ENCODE results near the gene C19orf47. TPM values are rescaled to one million over a fixed set of nuclear protein-coding genes. Genes with fewer than 3 reads are reported as not detected.

Gene C19orf47, protein sequence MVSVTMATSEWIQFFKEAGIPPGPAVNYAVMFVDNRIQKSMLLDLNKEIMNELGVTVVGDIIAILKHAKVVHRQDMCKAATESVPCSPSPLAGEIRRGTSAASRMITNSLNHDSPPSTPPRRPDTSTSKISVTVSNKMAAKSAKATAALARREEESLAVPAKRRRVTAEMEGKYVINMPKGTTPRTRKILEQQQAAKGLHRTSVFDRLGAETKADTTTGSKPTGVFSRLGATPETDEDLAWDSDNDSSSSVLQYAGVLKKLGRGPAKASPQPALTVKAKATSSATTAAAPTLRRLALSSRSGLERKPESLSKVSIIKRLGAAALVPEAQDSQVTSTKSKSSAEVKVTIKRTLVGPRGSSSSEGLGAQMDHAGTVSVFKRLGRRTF
- total RNA-seq: 12.0 and 12.3 TPM in 2 replicates

DNA sequence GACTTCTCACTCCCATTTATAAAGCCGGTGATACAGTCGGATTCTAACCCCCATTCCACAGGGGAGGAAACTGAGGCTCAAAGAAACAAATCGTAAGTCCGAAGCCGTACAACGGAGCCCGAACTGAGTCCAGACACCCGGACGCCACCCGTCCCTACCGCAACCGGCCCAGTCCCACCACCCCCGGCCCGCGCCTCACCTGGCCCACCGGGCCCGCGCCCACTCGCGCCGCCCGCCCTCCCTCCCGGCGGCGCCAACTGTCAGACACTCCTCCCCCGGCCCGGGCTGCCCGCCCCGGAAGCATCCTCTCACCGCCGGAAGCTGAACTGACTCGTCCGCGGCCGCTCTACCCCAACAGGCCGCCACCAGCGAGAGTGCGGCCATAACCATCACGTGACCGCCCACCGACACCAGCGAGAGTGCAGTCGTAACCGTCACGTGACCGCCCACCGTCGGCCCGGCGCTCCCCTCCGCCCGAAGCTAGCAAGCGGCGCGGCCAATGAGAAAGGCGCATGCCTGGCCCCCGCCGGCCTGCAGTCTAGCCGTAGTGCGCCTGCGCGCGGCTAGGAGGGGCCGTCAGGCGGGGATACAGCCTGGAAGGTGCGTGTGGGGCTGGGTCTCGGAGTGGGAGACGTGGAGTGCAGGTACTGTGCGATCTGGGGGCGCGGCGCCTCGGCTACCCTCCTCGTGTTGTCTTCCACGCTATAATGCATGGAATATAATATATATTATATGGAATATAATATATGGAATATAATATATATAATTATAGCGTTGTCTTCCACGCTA is at the start of gene C19orf47, which contains the start of gene PLD3:
TSS of gene C19orf47 (minus strand) at position 273 of the 789 bp plus-strand sequence. CDS start 6,540 bp downstream, outside the sequence.
TSS of gene PLD3 (plus strand) at position 571 of the 789 bp plus-strand sequence. CDS start 17,789 bp downstream, outside the sequence.

GRCh38 chr19:40390084-40390742 is 42.0 kb upstream of the C19orf47 start, which contains the start of gene HIPK4:
HIPK4 (minus strand) TSS chr19:40390181; CDS start chr19:40389902, 279 bp downstream.

DNA sequence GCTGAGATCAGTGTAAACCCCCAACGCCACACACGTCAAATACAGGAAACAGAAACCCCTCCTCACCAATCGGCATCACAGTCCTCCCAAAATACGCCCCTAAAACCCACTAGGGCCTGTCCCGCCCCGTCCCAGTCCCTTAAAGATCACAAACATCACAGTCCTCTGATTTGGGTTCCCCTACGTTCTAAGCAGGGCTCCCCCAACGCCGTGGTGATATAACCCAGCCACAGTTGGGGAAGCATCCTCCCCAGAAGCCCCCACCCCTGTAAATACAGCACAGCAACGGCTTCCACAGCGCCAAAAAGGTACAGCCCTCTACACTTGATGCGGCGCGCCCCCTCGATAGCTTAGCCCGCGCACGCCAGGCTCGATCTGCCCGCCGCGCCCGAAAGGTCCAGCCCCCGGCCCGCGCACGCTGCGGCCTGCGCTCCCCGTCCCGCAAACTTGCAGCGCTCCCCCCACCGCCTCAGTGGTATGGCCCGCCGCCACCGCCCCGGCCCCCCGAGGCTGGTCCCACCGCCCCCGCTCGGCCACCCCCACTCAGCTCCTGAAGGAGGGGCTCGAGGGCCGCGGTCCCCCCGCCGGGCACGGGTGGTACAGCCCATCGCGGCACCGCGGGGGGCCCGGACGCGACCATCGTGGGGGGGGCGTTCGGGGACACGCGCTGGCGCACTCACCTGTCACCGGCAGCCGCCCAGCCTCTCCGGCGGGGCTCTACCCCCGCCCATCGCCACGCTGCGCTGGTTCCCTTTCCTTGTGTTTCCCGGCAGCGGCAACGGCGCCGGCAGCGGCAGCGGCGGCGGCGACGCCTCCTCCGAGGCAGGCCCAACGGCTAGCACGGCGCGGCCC is 63.5 kb downstream of the C19orf47 start, which contains the start of gene AKT2:
TSS of gene AKT2 (minus strand) at position 845 of the 852 bp plus-strand sequence. CDS start 20,078 bp downstream, outside the sequence.

Other genes with a start within 250 kb of the C19orf47 start
- gene MAP3K10, start 157.0 kb downstream of the C19orf47 start, total RNA-seq: 8.8 and 10.2 TPM in 2 replicates
- not detected in 2 replicates for gene TTC9B, start 130.0 kb downstream of the C19orf47 start, total RNA-seq
- not detected in 2 replicates for gene CCNP, start 121.7 kb downstream of the C19orf47 start, total RNA-seq
- 69.5 and 79.5 TPM in 2 replicates for gene AKT2, start 63.1 kb downstream of the C19orf47 start, total RNA-seq
- 374 and 448 TPM in 2 replicates for gene PLD3, start 298 bp upstream of the C19orf47 start, total RNA-seq
- not detected in 2 replicates for gene HIPK4, start 41.8 kb upstream of the C19orf47 start, total RNA-seq
- gene PRX, start 65.0 kb upstream of the C19orf47 start, total RNA-seq: 1.8 and 2.4 TPM in 2 replicates
- gene SERTAD1, start 77.6 kb upstream of the C19orf47 start, total RNA-seq: 16.8 and 22.9 TPM in 2 replicates
- gene SERTAD3, start 95.9 kb upstream of the C19orf47 start, total RNA-seq: 23.3 and 27.8 TPM in 2 replicates
- gene BLVRB, start 117.3 kb upstream of the C19orf47 start, total RNA-seq: 118 and 131 TPM in 2 replicates
- 0.90 and 3.2 TPM in 2 replicates for gene SPTBN4, start 118.6 kb upstream of the C19orf47 start, total RNA-seq
- gene SHKBP1, start 228.5 kb upstream of the C19orf47 start, total RNA-seq: 56.2 and 72.0 TPM in 2 replicates

Data from cardiac atrium fibroblast (primary cell).